HG02623 (cell line): ENCODE data around the gene TNS3.

Experiments used
- ATAC-seq: cut with Tn5 transposase; IDR thresholded peaks from one replicate; pipeline ENCODE4 v1.9.1; 2021; ENCODE audit warnings: moderate library complexity; ENCODE audit not compliant: unreplicated experiment

TNS3 gene

GRCh38 chr7:47528471-47528870 is 53.4 kb downstream of the TNS3 start:
- ATAC-seq = no peak

GRCh38 chr7:47526466-47526865 is 55.4 kb downstream of the TNS3 start:
- ATAC-seq = no peak

- ATAC-seq = no peak
These were observed 56.8 kb downstream of the TNS3 start for GRCh38 chr7:47525066-47525623.

GRCh38 chr7:47523401-47523800 is 58.5 kb downstream of the TNS3 start:
- no peak for ATAC-seq

GRCh38 chr7:47521816-47522561 is 59.9 kb downstream of the TNS3 start:
- no peak for ATAC-seq

GRCh38 chr7:47521011-47521795 is 60.7 kb downstream of the TNS3 start:
- ATAC-seq = no peak

GRCh38 chr7:47520406-47520805 is 61.5 kb downstream of the TNS3 start:
- no peak for ATAC-seq

GRCh38 chr7:47518827-47519226 is 63.1 kb downstream of the TNS3 start:
- no peak for ATAC-seq

GRCh38 chr7:47517821-47518480 is 64.0 kb downstream of the TNS3 start:
- ATAC-seq = no peak

GRCh38 chr7:47516985-47517600 is 64.8 kb downstream of the TNS3 start:
- no peak for ATAC-seq

- ATAC-seq = no peak
These were observed 65.5 kb downstream of the TNS3 start for GRCh38 chr7:47516386-47516785.

- ATAC-seq = no peak
These were observed 66.5 kb downstream of the TNS3 start for GRCh38 chr7:47515305-47515834.

GRCh38 chr7:47514818-47515217 is 67.1 kb downstream of the TNS3 start:
- no peak for ATAC-seq

- ATAC-seq = no peak
These were observed 67.5 kb downstream of the TNS3 start for GRCh38 chr7:47514367-47514766.

GRCh38 chr7:47513741-47514241 is 68.1 kb downstream of the TNS3 start:
- no peak for ATAC-seq

GRCh38 chr7:47512481-47513176 is 69.3 kb downstream of the TNS3 start:
- no peak for ATAC-seq

- no peak for ATAC-seq
These were observed 70.1 kb downstream of the TNS3 start for GRCh38 chr7:47511699-47512370.

- no peak for ATAC-seq
These were observed 71.1 kb downstream of the TNS3 start for GRCh38 chr7:47510786-47511185.

GRCh38 chr7:47510192-47510591 is 71.7 kb downstream of the TNS3 start:
- ATAC-seq = no peak
